Lower lobe of right lung (tissue), 2 donors: Measurements from ENCODE around the gene MIPOL1. TPM values are rescaled to one million over a fixed set of nuclear protein-coding genes. Genes with fewer than 3 reads are reported as not detected.

ENCODE experiments used
- ATAC-seq, 2 donors: fragments of 200-7000 bp; cut with Tn5 transposase; one replicate each; pipeline ENCODE4 v1.9.1; 2020 to 2022; ENCODE audit warnings: mild to moderate bottlenecking in 2 of 2, moderate library complexity in 2 of 2
- DNase-seq: peaks from one replicate; pipeline ENCODE4 v3.0.0-alpha.2; 2020
- H3K27ac ChIP-seq: fragments of 200-600 bp; one replicate; pipeline ENCODE4 v1.8.0; 2022
- H3K27me3 ChIP-seq: fragments of 200-600 bp; one replicate; pipeline ENCODE4 v1.8.0; 2022; ENCODE audit warnings: low read depth
- H3K36me3 ChIP-seq: fragments of 200-600 bp; one replicate; pipeline ENCODE4 v1.8.0; 2022; ENCODE audit warnings: mild to moderate bottlenecking
- H3K4me1 ChIP-seq: fragments of 200-600 bp; one replicate; pipeline ENCODE4 v1.8.0; 2022
- H3K4me3 ChIP-seq: fragments of 200-600 bp; one replicate; pipeline ENCODE4 v1.8.0; 2022; ENCODE audit warnings: mild to moderate bottlenecking
- H3K9me3 ChIP-seq: fragments of 200-600 bp; one replicate; pipeline ENCODE4 v1.8.0; 2022
- CTCF ChIP-seq: fragments of 200-600 bp; IDR thresholded peaks from one replicate; pipeline ENCODE4 v1.8.0; 2022; ENCODE audit warnings: antibody characterized with exemption, mild to moderate bottlenecking
- intact Hi-C: fragments of 100-400 bp; cut with DNase I; formaldehyde crosslinking; loops from one replicate; pipeline ENCODE4 v1.11.0; 2022
- total RNA-seq: library from RNA; stranded (reverse); fragmentation: NEBNext Ultra II Directional; extraction: Animal tissue kit (Norgen Biotek cat#: 25700); gene quantifications from one replicate; pipeline ENCODE4 v1.2.1, GENCODE V29; 2021
- donor health status: DM: no; HTN: yes; CAD: no; lungs with severe emphysema.

MIPOL1 gene
- total RNA-seq, 1 donor from 2014 or later: 12.1 TPM

- Histone ChIP-seq H3K27ac (peak within 1 kb of the TSS; percentile 92), H3K4me1 (peaks cover 36% of the 10 kb centered on the region), H3K36me3 (no peaks in the 10 kb centered on the region), H3K4me3 (peak within 1 kb of the TSS; percentile 60), H3K27me3 (peaks cover 92% of the 10 kb centered on the region), H3K9me3 (no peaks in the 10 kb centered on the region)
- DNase-seq (peak; percentile 79), ATAC-seq (peak; percentile 31 to 37)
- intact Hi-C loops: loop anchor here (5.0 kb wide), 1 partner anchor 348 kb away; no protein-coding TSS in a partner anchor
- no peak for TF ChIP-seq CTCF
Measured at GRCh38 chr14:37594971-37595808, 397.5 kb downstream of the MIPOL1 start, which contains the start of the genes FOXA1 and TTC6. Gene FOXA1 (minus strand): TSS chr14:37595249. CDS start chr14:37594972, 277 bp downstream. Gene TTC6 (plus strand): TSS chr14:37595629. CDS start chr14:37622065, 26,436 bp downstream.

GRCh38 chr14:37595809-37596621 lies 398.3 kb downstream of the MIPOL1 start:
- TF ChIP-seq CTCF: no peak
- Histone ChIP-seq H3K9me3 (no peaks in the 10 kb centered on the region), H3K27ac (peak overlapping the region; percentile 92), H3K4me1 (peaks cover 38% of the 10 kb centered on the region), H3K36me3 (no peaks in the 10 kb centered on the region), H3K27me3 (peaks cover 92% of the 10 kb centered on the region), H3K4me3 (peak overlapping the region; percentile 60)
- intact Hi-C loops: no loop called here
- ATAC-seq: peak; percentile 59 to 78
- peak; percentile 86 for DNase-seq

GRCh38 chr14:37596790-37597472 lies 399.2 kb downstream of the MIPOL1 start:
- intact Hi-C loops: no loop called here
- H3K27me3 ChIP-seq: peaks cover 92% of the 10 kb centered on the region

GRCh38 chr14:37597538-37597913 lies 399.8 kb downstream of the MIPOL1 start:
- Histone ChIP-seq H3K4me1 (peaks cover 38% of the 10 kb centered on the region), H3K4me3 (peak overlapping the region; percentile 51), H3K27ac (peak overlapping the region; percentile 81)

More at GRCh38 chr14:37596790-37597472, 399.2 kb downstream of the MIPOL1 start:
- Histone ChIP-seq H3K4me1 (peaks cover 38% of the 10 kb centered on the region), H3K27ac (peak overlapping the region; percentile 15), H3K36me3 (no peaks in the 10 kb centered on the region), H3K9me3 (no peaks in the 10 kb centered on the region), H3K4me3 (peak overlapping the region; percentile 60)
- no peak for TF ChIP-seq CTCF
- DNase-seq (no peak), ATAC-seq (no peak)

More at GRCh38 chr14:37597538-37597913, 399.8 kb downstream of the MIPOL1 start:
- TF ChIP-seq CTCF: peak; percentile 38
- Histone ChIP-seq H3K27me3 (peaks cover 90% of the 10 kb centered on the region), H3K36me3 (no peaks in the 10 kb centered on the region), H3K9me3 (no peaks in the 10 kb centered on the region)
- intact Hi-C loops: no loop called here
- no peak for DNase-seq
- peak; percentile 1 to 7 for ATAC-seq
